Smooth muscle cell (in vitro differentiated cells): ENCODE measurements around the gene PPIC. TPM values are rescaled to one million over a fixed set of nuclear protein-coding genes. Genes with fewer than 3 reads are reported as not detected.

Experiments
- DNase-seq: peaks from one replicate; lab custom pipeline; 2025; ENCODE audit not compliant: unreplicated experiment; lab: John Stamatoyannopoulos, UW
- H2AFZ ChIP-seq: fragments of 200-600 bp; sonication (generic); 2 replicates; pipeline ENCODE4 v1.6.0; 2016; ENCODE audit warnings: antibody characterized with exemption, low read depth, mild to moderate bottlenecking
- H3F3A ChIP-seq: fragments of 200-600 bp; sonication (generic); 2 replicates; pipeline ENCODE4 v1.6.0; 2017; ENCODE audit warnings: antibody characterized with exemption, low read depth
- H3K27ac ChIP-seq: fragments of 200-600 bp; sonication (generic); 2 replicates; pipeline ENCODE4 v1.5.1; 2016; ENCODE audit warnings: low read depth, mild to moderate bottlenecking
- H3K27me3 ChIP-seq: fragments of 200-600 bp; sonication (generic); 2 replicates; pipeline ENCODE4 v1.6.1; 2016; ENCODE audit warnings: low read depth, mild to moderate bottlenecking
- H3K36me3 ChIP-seq: fragments of 200-600 bp; sonication (generic); 2 replicates; pipeline ENCODE4 v1.5.1; 2016; ENCODE audit warnings: low read depth
- H3K4me1 ChIP-seq: fragments of 200-600 bp; sonication (generic); 2 replicates; pipeline ENCODE4 v1.5.1; 2016; ENCODE audit warnings: low read depth
- H3K4me2 ChIP-seq: fragments of 200-600 bp; sonication (generic); 2 replicates; pipeline ENCODE4 v1.6.0; 2016; ENCODE audit warnings: mild to moderate bottlenecking
- H3K4me3 ChIP-seq: fragments of 200-600 bp; sonication (generic); 2 replicates; pipeline ENCODE4 v1.5.1; 2016; ENCODE audit warnings: mild to moderate bottlenecking
- H3K79me2 ChIP-seq: fragments of 200-600 bp; sonication (generic); 2 replicates; pipeline ENCODE4 v1.6.0; 2016; ENCODE audit warnings: low read depth, mild to moderate bottlenecking
- H3K9ac ChIP-seq: fragments of 200-600 bp; sonication (generic); 2 replicates; pipeline ENCODE4 v1.6.0; 2016; ENCODE audit warnings: low read depth
- H3K9me3 ChIP-seq: fragments of 200-600 bp; sonication (generic); replicated peaks from 2 replicates; pipeline ENCODE4 v1.5.1; 2016; ENCODE audit warnings: low read depth
- H4K20me1 ChIP-seq: fragments of 200-600 bp; sonication (generic); 2 replicates; pipeline ENCODE4 v1.6.0; 2016; ENCODE audit warnings: low read depth
- CTCF ChIP-seq: fragments of 200-600 bp; sonication (generic); IDR thresholded peaks from 2 replicates; pipeline ENCODE4 v1.5.1; 2017; ENCODE audit warnings: borderline replicate concordance, mild to moderate bottlenecking, antibody characterized with exemption; ENCODE audit not compliant: insufficient read depth, poor library complexity, severe bottlenecking
- WGBS: methylation state at CpG from one replicate; pipeline ENCODE4 v1.1.7; 2016; ENCODE audit warnings: low lambda C conversion rate; 5-methylcytosine and 5-hydroxymethylcytosine counted together
- polyA plus RNA-seq: library from polyadenylated mRNA; unstranded; fragments of >200 nt; fragmentation: Nextera tagmentation; extraction: Ambion mirVana; gene quantifications from 2 replicates; pipeline ENCODE4 v1.2.1, GENCODE V29; 2016
- total RNA-seq: library from RNA; depleted of rRNA; stranded (reverse); fragments of >200 nt; gene quantifications from 2 replicates; pipeline ENCODE4 v1.2.3, GENCODE V29; 2014

Gene PPIC
- total and polyA plus RNA-seq, 2 experiments from 2014 or later, result 119 to 331 TPM

GRCh38 chr5:123028222-123028621 is 8.3 kb downstream of the PPIC start:
- Histone ChIP-seq H3K9ac (no peak overlapping the region), H3K4me1 (no peaks in the 10 kb centered on the region), H3K36me3 (peaks cover 33% of the 10 kb centered on the region), H3K27me3 (no peaks in the 10 kb centered on the region), H3K4me3 (no peak overlapping the region), H2AFZ (no peak overlapping the region), H4K20me1 (peaks cover 32% of the 10 kb centered on the region), H3F3A (no peaks in the 10 kb centered on the region), H3K79me2 (peaks cover 23% of the 10 kb centered on the region), H3K27ac (no peak overlapping the region), H3K9me3 (no peaks in the 10 kb centered on the region), H3K4me2 (no peak overlapping the region)
- WGBS, result 91% methylated on average over 9 of the region's 9 CpGs
- no peak for TF ChIP-seq CTCF
- no peak for DNase-seq

- H2AFZ ChIP-seq, result no peak overlapping the region
- no peaks in the 10 kb centered on the region for H3F3A ChIP-seq
- H3K27me3 ChIP-seq, result no peaks in the 10 kb centered on the region
- H3K79me2 ChIP-seq, result no peaks in the 10 kb centered on the region
- no peaks in the 10 kb centered on the region for H3K4me1 ChIP-seq
- no peak for DNase-seq
- H4K20me1 ChIP-seq, result no peaks in the 10 kb centered on the region
- H3K4me3 ChIP-seq, result no peak overlapping the region
- no peak for TF ChIP-seq CTCF
- H3K4me2 ChIP-seq, result no peak overlapping the region
- H3K36me3 ChIP-seq, result no peaks in the 10 kb centered on the region
- no peak overlapping the region for H3K9ac ChIP-seq
- no peaks in the 10 kb centered on the region for H3K9me3 ChIP-seq
- no peak overlapping the region for H3K27ac ChIP-seq
- WGBS, result 82% methylated on average over 1 of the region's 1 CpG
These were observed 21.8 kb downstream of the PPIC start for GRCh38 chr5:123014689-123015088.

- 30% methylated on average over 1 of the region's 1 CpG for WGBS
- no peak overlapping the region for H2AFZ ChIP-seq
- DNase-seq, result no peak
These were observed 24.2 kb downstream of the PPIC start for GRCh38 chr5:123012321-123012720.

More at GRCh38 chr5:123012321-123012720, 24.2 kb downstream of the PPIC start:
- Histone ChIP-seq H3K4me2 (no peak overlapping the region), H4K20me1 (no peaks in the 10 kb centered on the region), H3K4me3 (no peak overlapping the region), H3K27ac (no peak overlapping the region), H3K9me3 (no peaks in the 10 kb centered on the region), H3K79me2 (no peaks in the 10 kb centered on the region), H3K36me3 (no peaks in the 10 kb centered on the region), H3K4me1 (no peaks in the 10 kb centered on the region), H3K9ac (no peak overlapping the region), H3K27me3 (no peaks in the 10 kb centered on the region), H3F3A (no peaks in the 10 kb centered on the region)
- no peak for TF ChIP-seq CTCF
